Pulmonary artery endothelial cell (primary cell): ENCODE results near the gene LRPPRC. TPM values are rescaled to one million over a fixed set of nuclear protein-coding genes. Genes with fewer than 3 reads are reported as not detected.

Experiments
- total RNA-seq: library from RNA; depleted of rRNA; stranded (reverse); fragments of >200 nt; gene quantifications from 2 replicates; pipeline ENCODE4 v1.2.3, GENCODE V29; 2014

Gene LRPPRC
- total RNA-seq, 1 donor from 2014 or later = 68.8 TPM

Other genes with a start within 250 kb of the LRPPRC start
- gene DYNC2LI1, start 221.9 kb downstream of the LRPPRC start, total RNA-seq = 9.1 and 11.2 TPM in 2 replicates
- gene ABCG5, start 157.2 kb downstream of the LRPPRC start, total RNA-seq = not detected in 2 replicates
- gene ABCG8, start 157.0 kb downstream of the LRPPRC start, total RNA-seq = not detected in 2 replicates
- gene PPM1B, start 172.9 kb upstream of the LRPPRC start, total RNA-seq = 16.0 and 20.0 TPM in 2 replicates